H1 (cell line): ENCODE data around the gene ARL10. TPM values are rescaled to one million over a fixed set of nuclear protein-coding genes. Genes with fewer than 3 reads are reported as not detected.

ENCODE experiments used
- GABPA ChIP-seq: IDR thresholded peaks from 2 replicates; pipeline ENCODE4 v1.6.1; 2011; ENCODE audit warnings: mild to moderate bottlenecking, low read length, moderate library complexity, borderline replicate concordance; ENCODE audit not compliant: insufficient read depth
- POLR2AphosphoS5 ChIP-seq: IDR thresholded peaks from 2 replicates; pipeline ENCODE4 v1.6.1; 2011; ENCODE audit warnings: low read depth, low read length
- RAD21 ChIP-seq, 2 experiments: IDR thresholded peaks in 1 of 2; conservative IDR thresholded peaks in 1 of 2; 2 replicates each; pipeline ENCODE4 v1.6.1; 2011; ENCODE audit warnings: low read depth in 2 of 2, low read length in 2 of 2, improper control_type of control experiment in 1 of 2, inconsistent platforms in 1 of 2, mild to moderate bottlenecking in 1 of 2, moderate library complexity in 1 of 2
- SIN3A ChIP-seq, 2 experiments: IDR thresholded peaks in 1 of 2; conservative IDR thresholded peaks in 1 of 2; 2 replicates each; pipeline ENCODE4 v1.6.1; 2011 to 2012; ENCODE audit warnings: low read length in 2 of 2, improper control_type of control experiment in 1 of 2, low read depth in 1 of 2, mild to moderate bottlenecking in 1 of 2
- SP1 ChIP-seq: IDR thresholded peaks from 2 replicates; pipeline ENCODE4 v1.6.1; 2011; ENCODE audit warnings: low read depth, low read length
- TCF12 ChIP-seq: IDR thresholded peaks from 2 replicates; pipeline ENCODE4 v1.6.1; 2011; ENCODE audit warnings: low read depth, mild to moderate bottlenecking, low read length
- polyA plus RNA-seq, 7 experiments: library from polyadenylated mRNA; depleted of rRNA in 3 of 7; stranded (reverse) in 5 of 7; unstranded in 2 of 7; fragments of >200 nt in 5 of 7; fragments of 200-250 nt in 2 of 7; gene quantifications; 1 replicate in 5 of 7; 2 replicates in 1 of 7; 4 replicates in 1 of 7; pipeline versions ENCODE4 v1.2.1 to v1.2.3, GENCODE V29; 2011 to 2013; ENCODE audit warnings: missing spikeins in 2 of 7, mixed read lengths in 2 of 7
- total RNA-seq: library from RNA; stranded (reverse); fragmentation: NEBNext Ultra II Directional; extraction: Animal tissue kit (Norgen Biotek cat#: 25700); gene quantifications from 2 replicates; pipeline ENCODE4 v1.2.1, GENCODE V29; 2021
- TF ChIP-seq, protein P1 (sequence below): IDR thresholded peaks from 2 replicates; pipeline ENCODE4 v1.6.1; 2011; ENCODE audit warnings: low read depth, mild to moderate bottlenecking, low read length; ENCODE audit not compliant: insufficient read depth

The ARL10 gene
- total and polyA plus RNA-seq, 2 of the 8 experiments (the other 6 are each of a cell fraction or from before 2014, with no cell fraction given): 3.1 to 7.4 TPM

- no peak for TF ChIP-seq POLR2AphosphoS5
- no peak for TF ChIP-seq RAD21 (IDR thresholded peaks at IDR 0.05 in 1 of 2, conservative IDR thresholded peaks at IDR 0.05 in 1 of 2; ENCODE audit: low read depth in 2 of 2, low read length in 2 of 2)
- no peak for TF ChIP-seq TCF12
- no peak for TF ChIP-seq SIN3A (conservative IDR thresholded peaks at IDR 0.05 in 1 of 2, IDR thresholded peaks at IDR 0.05 in 1 of 2; ENCODE audit: low read depth in 1 of 2, low read length in 2 of 2)
- TF ChIP-seq, protein P1, sequence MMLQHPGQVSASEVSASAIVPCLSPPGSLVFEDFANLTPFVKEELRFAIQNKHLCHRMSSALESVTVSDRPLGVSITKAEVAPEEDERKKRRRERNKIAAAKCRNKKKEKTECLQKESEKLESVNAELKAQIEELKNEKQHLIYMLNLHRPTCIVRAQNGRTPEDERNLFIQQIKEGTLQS: no peak
- no peak for TF ChIP-seq GABPA
- no peak for TF ChIP-seq SP1
Measured at GRCh38 chr5:176392526-176392925, 27.2 kb downstream of the ARL10 start (continued).
